AG09309 (cell line): Measurements from ENCODE around the gene DHFR2.

Experiments
- DNase-seq: peaks from one replicate; pipeline ENCODE4 v3.0.0-alpha.2; 2010; ENCODE audit warnings: low read depth
- H3K4me3 ChIP-seq: 2 replicates; pipeline ENCODE4 v1.5.1; 2011; ENCODE audit warnings: mild to moderate bottlenecking, low read depth, low read length, moderate library complexity; ENCODE audit not compliant: control insufficient read depth
- TF ChIP-seq, protein P1 (sequence below): IDR thresholded peaks from 2 replicates; pipeline ENCODE4 v1.5.1; 2011; ENCODE audit warnings: mild to moderate bottlenecking, low read depth, low read length, inconsistent platforms; ENCODE audit not compliant: insufficient read depth, control insufficient read depth; ENCODE audit errors: missing control alignments

The DHFR2 gene

DNA sequence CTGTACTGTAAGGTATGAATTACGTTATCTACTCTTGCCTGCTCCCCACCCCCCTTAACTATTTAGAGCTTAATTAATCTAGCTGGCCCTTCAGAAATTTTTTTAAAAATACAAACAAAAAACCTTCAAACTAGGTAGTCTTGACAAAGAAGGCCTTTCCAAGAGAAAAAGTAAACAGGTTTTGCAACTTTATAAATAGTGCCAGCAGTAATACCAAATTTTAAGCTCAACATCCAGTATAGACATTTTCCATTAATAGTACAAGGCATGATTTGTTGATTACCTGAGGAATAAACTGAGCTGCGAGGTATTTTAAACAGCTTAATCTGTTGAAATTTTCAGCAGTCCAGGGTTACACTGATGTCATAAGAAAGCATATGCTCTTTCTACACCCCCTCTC lies 54.5 kb downstream of the DHFR2 start:
- no peak overlapping the region for H3K4me3 ChIP-seq
- DNase-seq, result no peak
- TF ChIP-seq, protein P1, sequence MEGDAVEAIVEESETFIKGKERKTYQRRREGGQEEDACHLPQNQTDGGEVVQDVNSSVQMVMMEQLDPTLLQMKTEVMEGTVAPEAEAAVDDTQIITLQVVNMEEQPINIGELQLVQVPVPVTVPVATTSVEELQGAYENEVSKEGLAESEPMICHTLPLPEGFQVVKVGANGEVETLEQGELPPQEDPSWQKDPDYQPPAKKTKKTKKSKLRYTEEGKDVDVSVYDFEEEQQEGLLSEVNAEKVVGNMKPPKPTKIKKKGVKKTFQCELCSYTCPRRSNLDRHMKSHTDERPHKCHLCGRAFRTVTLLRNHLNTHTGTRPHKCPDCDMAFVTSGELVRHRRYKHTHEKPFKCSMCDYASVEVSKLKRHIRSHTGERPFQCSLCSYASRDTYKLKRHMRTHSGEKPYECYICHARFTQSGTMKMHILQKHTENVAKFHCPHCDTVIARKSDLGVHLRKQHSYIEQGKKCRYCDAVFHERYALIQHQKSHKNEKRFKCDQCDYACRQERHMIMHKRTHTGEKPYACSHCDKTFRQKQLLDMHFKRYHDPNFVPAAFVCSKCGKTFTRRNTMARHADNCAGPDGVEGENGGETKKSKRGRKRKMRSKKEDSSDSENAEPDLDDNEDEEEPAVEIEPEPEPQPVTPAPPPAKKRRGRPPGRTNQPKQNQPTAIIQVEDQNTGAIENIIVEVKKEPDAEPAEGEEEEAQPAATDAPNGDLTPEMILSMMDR, result no peak
